Testis (tissue), 3 donors: Measurements from ENCODE around the gene KIAA0232. TPM values are rescaled to one million over a fixed set of nuclear protein-coding genes. Genes with fewer than 3 reads are reported as not detected.
A peak's percentile ranks its signal among the peaks of the same experiment; 100 is the strongest.

Source experiments
- DNase-seq: peaks from one replicate; pipeline ENCODE4 v3.0.0-alpha.2; 2019
- H3K27ac ChIP-seq, 2 donors: fragments of 200-600 bp; sonication (generic); one replicate each; pipeline ENCODE4 v1.5.1; 2019
- H3K27me3 ChIP-seq: fragments of 200-600 bp; sonication (generic); one replicate; pipeline ENCODE4 v1.5.1; 2019
- H3K36me3 ChIP-seq: fragments of 200-600 bp; sonication (generic); one replicate; pipeline ENCODE4 v1.5.1; 2017; ENCODE audit warnings: low read depth; ENCODE audit errors: missing control alignments
- H3K4me1 ChIP-seq: fragments of 200-600 bp; sonication (generic); one replicate; pipeline ENCODE4 v1.5.1; 2019
- H3K4me3 ChIP-seq, 2 donors: fragments of 200-600 bp; sonication (generic); one replicate each; pipeline ENCODE4 v1.5.1; 2017 to 2019
- H3K9me3 ChIP-seq: fragments of 200-600 bp; sonication (generic); one replicate; pipeline ENCODE4 v1.5.1; 2017
- CTCF ChIP-seq, 3 experiments: fragments of 450-650 bp in 2 of 3; fragments of 200-600 bp in 1 of 3; sonication (generic) in 1 of 3; IDR thresholded peaks; one replicate each; pipeline ENCODE4 v1.5.1; 2016 to 2019; ENCODE audit warnings: antibody characterized with exemption in 3 of 3, mild to moderate bottlenecking in 2 of 3, moderate library complexity in 1 of 3
- POLR2A ChIP-seq: fragments of 450-650 bp; IDR thresholded peaks from one replicate; pipeline ENCODE4 v1.6.1; 2017; ENCODE audit warnings: antibody characterized with exemption, mild to moderate bottlenecking, moderate library complexity
- WGBS, 2 donors: methylation state at CpG; one replicate each; pipeline ENCODE4 v1.1.5; 2018; 5-methylcytosine and 5-hydroxymethylcytosine counted together
- intact Hi-C: fragments of 100-400 bp; cut with DNase I; formaldehyde crosslinking; loops from one replicate; pipeline ENCODE4 v1.15.1; 2023; ENCODE audit warnings: low total_unique reads
- polyA plus RNA-seq: library from polyadenylated mRNA; stranded (reverse); fragments of 350-450 nt; fragmentation: Illumina TruSeq; extraction: RNeasy Lipid Tissue Mini Kit (QIAGEN cat#74804); gene quantifications from one replicate; pipeline ENCODE4 v1.2.3, GENCODE V29; 2014; ENCODE audit warnings: low read depth, low replicate concordance; ENCODE audit not compliant: insufficient read depth
- total RNA-seq, 2 donors: library from RNA; depleted of rRNA; stranded (reverse); fragments of >200 nt; gene quantifications; one replicate each; pipeline ENCODE4 v1.2.3, GENCODE V29; 2016

The KIAA0232 gene
- total and polyA plus RNA-seq, 3 donors from 2014 or later: 22.7 to 48.0 (median 47.9) TPM

DNA sequence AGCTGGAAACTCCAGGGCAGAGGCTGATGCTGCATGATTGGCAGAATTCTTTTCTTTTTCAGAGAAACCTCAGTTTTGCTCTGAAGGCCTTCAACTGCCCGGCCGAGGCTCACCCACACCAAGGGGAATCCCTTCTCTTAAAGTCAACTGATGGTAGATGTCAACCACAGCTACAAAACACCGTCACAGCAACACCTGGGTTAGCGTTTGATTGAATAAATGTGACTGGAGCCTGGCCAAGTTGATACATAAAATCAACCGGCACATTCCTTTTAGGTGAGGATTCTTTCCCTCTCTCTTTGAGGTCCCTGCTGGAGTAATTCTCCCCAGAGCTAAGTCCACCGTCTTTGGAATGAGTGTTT is 15.2 kb upstream of the KIAA0232 start:
- no peak for TF ChIP-seq CTCF (IDR thresholded peaks at IDR 0.05)
- TF ChIP-seq POLR2A: no peak
- DNase-seq: no peak
- no peaks in the 10 kb centered on the region for H3K27me3 ChIP-seq
- peaks cover 4% of the 10 kb centered on the region for H3K4me1 ChIP-seq
- H3K27ac ChIP-seq: no peak overlapping the region
- WGBS, 2 donors: 80 to 92% methylated on average over 4 to 6 of the region's 6 CpGs
- H3K9me3 ChIP-seq: no peaks in the 10 kb centered on the region
- intact Hi-C loops: no loop called here
- H3K36me3 ChIP-seq: no peaks in the 10 kb centered on the region
- no peak overlapping the region for H3K4me3 ChIP-seq

- WGBS, 2 donors: 74 to 83% methylated on average over 3 to 20 of the region's 22 CpGs
- Histone ChIP-seq H3K4me1 (peaks cover 4% of the 10 kb centered on the region), H3K4me3 (no peak overlapping the region), H3K27me3 (no peaks in the 10 kb centered on the region), H3K9me3 (no peaks in the 10 kb centered on the region), H3K36me3 (no peaks in the 10 kb centered on the region), H3K27ac (no peak overlapping the region)
- peak; percentile 40 for DNase-seq
- TF ChIP-seq CTCF (IDR thresholded peaks at IDR 0.05): no peak
- no peak for TF ChIP-seq POLR2A
- intact Hi-C loops: no loop called here
These were observed 14.6 kb upstream of the KIAA0232 start for GRCh38 chr4:6767748-6768538.

GRCh38 chr4:6768539-6768905 is 14.0 kb upstream of the KIAA0232 start:
- no peaks in the 10 kb centered on the region for H3K27me3 ChIP-seq
- 64 to 68% methylated on average over 4 of the region's 4 CpGs for WGBS, 2 donors
- TF ChIP-seq CTCF (IDR thresholded peaks at IDR 0.05) (no peak), POLR2A (no peak)
- H3K27ac ChIP-seq: no peak overlapping the region
- no peak for DNase-seq
- H3K4me1 ChIP-seq: peaks cover 4% of the 10 kb centered on the region
- H3K36me3 ChIP-seq: no peaks in the 10 kb centered on the region
- H3K4me3 ChIP-seq: no peak overlapping the region
- intact Hi-C loops: no loop called here
- no peaks in the 10 kb centered on the region for H3K9me3 ChIP-seq

GRCh38 chr4:6769233-6769988 is 13.1 kb upstream of the KIAA0232 start:
- TF ChIP-seq CTCF (IDR thresholded peaks at IDR 0.05) (no peak), POLR2A (no peak)
- Histone ChIP-seq H3K4me3 (no peak overlapping the region), H3K4me1 (peaks cover 4% of the 10 kb centered on the region), H3K36me3 (no peaks in the 10 kb centered on the region), H3K27me3 (no peaks in the 10 kb centered on the region), H3K27ac (no peak overlapping the region), H3K9me3 (no peaks in the 10 kb centered on the region)
- intact Hi-C loops: no loop called here
- 92 to 93% methylated on average over 10 to 11 of the region's 11 CpGs for WGBS, 2 donors
- no peak for DNase-seq
